LNCaP clone FGC (cell line): ENCODE results near the gene NQO2.

Source experiments
- DNase-seq: peaks from one replicate; pipeline ENCODE4 v3.0.0-alpha.2; 2011; ENCODE audit warnings: low read depth
- H3K4me3 ChIP-seq: 2 replicates; pipeline ENCODE4 v1.5.1; 2011; ENCODE audit warnings: mild to moderate bottlenecking, low read depth, low read length, control low read depth
- TF ChIP-seq, protein P1 (sequence below): IDR thresholded peaks from 2 replicates; pipeline ENCODE4 v1.5.1; 2012; ENCODE audit warnings: mild to moderate bottlenecking; ENCODE audit not compliant: control insufficient read depth, insufficient read depth; ENCODE audit errors: extremely low read depth

NQO2 gene

DNA sequence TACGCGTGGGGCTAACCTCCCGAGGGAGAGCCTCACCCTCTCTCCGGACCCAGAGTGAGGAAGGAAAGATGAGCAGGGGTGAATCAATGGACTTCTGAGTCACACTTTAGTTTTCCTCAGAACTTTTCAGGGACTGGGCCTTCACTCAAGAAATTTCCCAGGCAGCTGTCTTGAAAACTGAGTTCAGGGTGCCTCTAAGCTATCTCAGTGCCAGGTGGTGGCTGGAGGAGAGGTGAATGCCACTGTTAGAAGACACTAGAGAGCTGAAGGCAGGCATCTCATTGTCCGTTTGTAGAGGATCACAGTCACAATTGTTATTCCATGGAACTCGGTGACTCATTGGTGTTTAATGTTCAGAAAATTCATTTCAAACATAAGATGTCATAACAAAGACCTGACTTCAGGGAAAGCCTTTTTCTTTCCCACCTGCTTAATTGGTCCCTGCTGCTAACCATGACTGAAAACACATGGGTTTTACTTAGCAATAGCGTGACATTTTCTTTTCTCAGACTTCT, 23.1 kb upstream of the NQO2 start:
- no peak overlapping the region for H3K4me3 ChIP-seq
- DNase-seq: no peak
- TF ChIP-seq, protein P1, sequence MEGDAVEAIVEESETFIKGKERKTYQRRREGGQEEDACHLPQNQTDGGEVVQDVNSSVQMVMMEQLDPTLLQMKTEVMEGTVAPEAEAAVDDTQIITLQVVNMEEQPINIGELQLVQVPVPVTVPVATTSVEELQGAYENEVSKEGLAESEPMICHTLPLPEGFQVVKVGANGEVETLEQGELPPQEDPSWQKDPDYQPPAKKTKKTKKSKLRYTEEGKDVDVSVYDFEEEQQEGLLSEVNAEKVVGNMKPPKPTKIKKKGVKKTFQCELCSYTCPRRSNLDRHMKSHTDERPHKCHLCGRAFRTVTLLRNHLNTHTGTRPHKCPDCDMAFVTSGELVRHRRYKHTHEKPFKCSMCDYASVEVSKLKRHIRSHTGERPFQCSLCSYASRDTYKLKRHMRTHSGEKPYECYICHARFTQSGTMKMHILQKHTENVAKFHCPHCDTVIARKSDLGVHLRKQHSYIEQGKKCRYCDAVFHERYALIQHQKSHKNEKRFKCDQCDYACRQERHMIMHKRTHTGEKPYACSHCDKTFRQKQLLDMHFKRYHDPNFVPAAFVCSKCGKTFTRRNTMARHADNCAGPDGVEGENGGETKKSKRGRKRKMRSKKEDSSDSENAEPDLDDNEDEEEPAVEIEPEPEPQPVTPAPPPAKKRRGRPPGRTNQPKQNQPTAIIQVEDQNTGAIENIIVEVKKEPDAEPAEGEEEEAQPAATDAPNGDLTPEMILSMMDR: no peak

DNA sequence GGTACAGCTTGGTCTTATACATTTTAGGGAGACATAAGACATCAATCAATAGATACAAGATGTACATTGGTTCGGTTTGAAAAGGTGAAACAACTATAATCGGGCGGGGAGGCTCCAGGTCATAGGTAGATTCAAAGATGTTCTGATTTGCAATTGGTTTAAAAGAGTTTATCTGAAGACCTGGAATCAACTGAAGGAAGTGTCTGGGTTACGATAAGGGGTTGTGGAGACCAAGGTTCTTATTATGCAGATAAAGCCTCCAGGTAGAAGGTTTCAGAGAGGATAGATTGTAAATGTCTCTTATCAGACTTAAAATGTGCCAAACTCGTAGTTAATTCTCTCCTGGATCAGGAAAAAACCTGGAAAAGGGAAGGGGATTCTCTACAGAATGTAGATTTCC, 22.4 kb upstream of the NQO2 start:
- DNase-seq: no peak
- no peak overlapping the region for H3K4me3 ChIP-seq
- TF ChIP-seq, protein P1: no peak

DNA sequence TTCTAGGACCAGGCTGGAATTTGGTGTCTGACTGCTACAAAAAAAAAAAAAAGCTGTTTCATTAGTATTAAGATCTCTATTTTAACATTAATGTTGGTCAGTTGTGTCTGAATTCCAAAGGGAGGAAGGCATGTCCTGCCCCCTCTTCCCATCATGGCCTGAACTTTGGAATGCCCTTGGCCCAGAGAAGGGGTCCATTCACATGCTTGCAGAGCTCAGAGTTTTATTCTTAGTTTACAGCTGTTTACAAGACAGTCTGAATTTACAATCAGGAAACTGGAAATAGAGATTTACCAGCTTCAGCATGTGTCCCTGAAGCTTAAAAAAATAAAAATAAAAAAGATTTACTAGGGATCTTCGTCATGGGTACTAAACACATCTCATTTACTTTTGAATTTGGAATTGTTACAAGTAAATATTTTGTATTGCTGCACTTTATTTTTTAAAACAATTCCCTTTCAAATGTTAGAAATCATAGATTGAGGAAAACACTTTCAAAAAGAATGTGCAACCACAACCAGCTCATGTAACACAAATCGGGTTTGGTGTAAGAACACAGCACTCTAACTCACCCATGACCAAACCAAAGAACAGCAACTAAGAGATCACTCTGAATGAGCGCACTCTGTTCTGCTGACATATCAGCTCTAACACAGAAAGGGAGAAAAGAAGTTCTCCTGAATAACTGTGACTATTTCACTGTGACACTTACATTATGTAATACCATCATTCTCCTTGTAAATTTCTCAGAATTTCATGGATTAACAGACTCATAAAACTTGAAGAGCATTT, 21.7 kb upstream of the NQO2 start:
- TF ChIP-seq, protein P1: no peak
- DNase-seq: no peak
- H3K4me3 ChIP-seq: no peak overlapping the region

DNA sequence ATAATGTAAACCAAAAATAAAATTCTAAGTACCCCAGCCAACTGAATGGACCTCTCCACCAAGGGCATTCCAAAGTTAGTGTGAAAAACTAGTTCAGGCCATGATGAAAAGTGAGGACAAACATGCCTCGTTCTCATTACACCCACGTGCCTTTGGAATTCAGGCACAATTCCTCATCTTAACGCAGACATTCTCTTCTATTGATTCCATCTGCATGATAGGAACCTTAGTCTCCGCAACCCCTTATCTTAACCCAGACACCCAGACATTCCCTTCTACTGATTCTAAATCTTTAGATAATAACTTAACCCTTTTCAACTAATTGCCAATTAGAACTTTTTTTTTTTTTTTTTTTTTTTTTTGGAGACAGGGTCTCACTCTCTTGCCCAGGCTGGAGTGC, 20.8 kb upstream of the NQO2 start:
- no peak overlapping the region for H3K4me3 ChIP-seq
- DNase-seq: no peak
- TF ChIP-seq, protein P1: no peak

DNA sequence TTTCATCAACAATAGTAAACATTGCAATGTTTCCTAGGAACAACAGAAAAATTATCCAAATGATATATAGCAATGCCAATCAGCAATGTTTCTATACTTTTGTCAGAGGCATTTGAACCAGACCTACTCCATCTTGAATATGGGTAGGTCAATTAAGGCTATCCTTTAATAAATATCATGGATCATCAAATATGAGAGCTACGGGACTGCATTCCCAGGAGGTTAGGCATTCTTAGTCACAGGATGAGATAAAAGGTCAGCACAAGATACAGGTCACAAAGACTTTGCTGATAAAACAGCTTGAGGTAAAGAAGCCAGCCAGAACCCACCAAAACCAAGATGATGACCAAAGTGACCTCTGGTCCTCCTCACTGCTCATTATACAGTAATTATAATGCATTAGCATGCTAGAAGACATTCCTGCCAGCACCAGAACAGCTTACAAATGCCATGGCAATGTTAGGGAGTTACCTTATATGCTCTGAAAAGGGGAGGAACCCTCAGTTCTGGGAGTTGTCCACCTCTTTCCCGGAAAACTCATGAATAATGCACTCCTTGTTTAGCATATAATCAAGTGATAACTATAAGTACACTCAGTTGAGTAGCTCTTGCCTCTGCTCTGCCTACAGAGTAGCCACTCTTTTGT, 19.8 kb upstream of the NQO2 start:
- TF ChIP-seq, protein P1: no peak
- no peak for DNase-seq
- no peak overlapping the region for H3K4me3 ChIP-seq

GRCh38 chr6:2980465-2980855, 19.2 kb upstream of the NQO2 start:
- TF ChIP-seq, protein P1: no peak
- DNase-seq: no peak
- H3K4me3 ChIP-seq: no peak overlapping the region
